ENCODE data around the gene ZC3H7A. TPM values are rescaled to one million over a fixed set of nuclear protein-coding genes. Genes with fewer than 3 reads are reported as not detected.
A peak's percentile ranks its signal among the peaks of the same experiment; 100 is the strongest.

Gene ZC3H7A
- total and polyA plus RNA-seq, 9 of the 15 experiments (the other 6 are each of a cell fraction or from before 2014, with no cell fraction given), result 19.8 to 49.1 (median 28.2) TPM

GRCh38 chr16:11742093-11742535, 54.9 kb downstream of the ZC3H7A start:
- peak overlapping the region; percentile 91 for H3K4me3 ChIP-seq
- DNase-seq (ENCODE audit: extremely low read depth in 1 of 4, low spot score in 3 of 4) (peak; percentile 53 to 72 (median 64)), FAIRE-seq (no peak), ATAC-seq (peak; percentile 62)
- H3K27me3 ChIP-seq (ENCODE audit: control insufficient read depth in 2 of 2, insufficient read depth in 2 of 2, low read length in 2 of 2), result no peaks in the 10 kb centered on the region
- peak overlapping the region; percentile 82 to 98 for H3K9ac ChIP-seq (ENCODE audit: insufficient read depth in 1 of 2, low read depth in 2 of 2, low read length in 2 of 2)
- in situ Hi-C loops (cut with MboI) (no loop called here), intact Hi-C loops (cut with micrococcal nuclease) (loop anchor here (2.0 kb wide), 1 partner anchor 55 kb away; the partner anchor contains the start of gene ZC3H7A)
- no peaks in the 10 kb centered on the region for H3K9me1 ChIP-seq (ENCODE audit: control insufficient read depth, insufficient read depth, low read length)
- H3K79me2 ChIP-seq (ENCODE audit: control insufficient read depth, insufficient read depth, low read length), result peaks cover 58% of the 10 kb centered on the region
- H3K9me3 ChIP-seq (replicated peaks; ENCODE audit: control insufficient read depth, insufficient read depth, low read depth, low read length), result no peaks in the 10 kb centered on the region
- H3K27ac ChIP-seq (ENCODE audit: extremely low read depth, low read depth, low read length), result peak overlapping the region; percentile 95
- no TSS peak for BruUV-seq (replicated peaks)
- H2AFZ ChIP-seq (ENCODE audit: low read depth, low read length), result peak overlapping the region; percentile 96
- peak overlapping the region; percentile 88 for H3K4me2 ChIP-seq (ENCODE audit: insufficient read depth, low read length)
- H3K4me1 ChIP-seq (replicated peaks in 1 of 2; ENCODE audit: control insufficient read depth in 2 of 2, insufficient read depth in 2 of 2, low read length in 2 of 2), result peaks cover 18 to 20% of the 10 kb centered on the region in 2 experiments; a peak in 4 of 5 replicates
- peaks cover 24% of the 10 kb centered on the region for H3K36me3 ChIP-seq (ENCODE audit: control insufficient read depth, insufficient read depth, low read length)
- ChIA-PET CTCF (ENCODE audit: low intra/inter-chr PET ratio) (no interaction called here), POLR2A (interaction anchor here (0.6 to 2.7 kb wide), 20 partner anchors 8 to 410 kb away, joined by 3 to 32 read pairs (median 4); partner anchors contain the start of genes LITAF, RSL1D1 and ZC3H7A)
- 1% methylated on average over 35 of the region's 37 CpGs for WGBS (ENCODE audit: insufficient coverage, low coverage, missing lambda C conversion rate)
- H4K20me1 ChIP-seq (replicated peaks; ENCODE audit: control insufficient read depth, insufficient read depth, low read length), result peaks cover 12% of the 10 kb centered on the region
- peak; percentile 14 for TF ChIP-seq CTCFL (IDR thresholded peaks at IDR 0.05; ENCODE audit: borderline replicate concordance, insufficient read depth, low read depth, low read length, poor library complexity, severe bottlenecking)
- 0 out of 2 replicates have a peak, but pooled peaks have one; percentile 18 for TF ChIP-seq ZNF12 (CRISPR knock-in tag; IDR thresholded peaks at IDR 0.05)
- peak; percentile 10 for TF ChIP-seq SAP30 (IDR thresholded peaks at IDR 0.05; ENCODE audit: borderline replicate concordance, insufficient read depth, low read depth, low read length, poor library complexity, severe bottlenecking)
- TF ChIP-seq RNF219 (CRISPR knock-in tag; IDR thresholded peaks at IDR 0.05), result no peak
- no peak for TF ChIP-seq RUNX1 (IDR thresholded peaks at IDR 0.05; ENCODE audit: low read depth)
- TF ChIP-seq YY1 (IDR thresholded peaks at IDR 0.05; ENCODE audit: borderline replicate concordance in 1 of 3, control insufficient read depth in 1 of 3, extremely low read depth in 1 of 3, insufficient read depth in 3 of 3, insufficient read length in 1 of 3, insufficient replicate concordance in 2 of 3, low read depth in 1 of 3, low read length in 2 of 3), result peak in 1 of 3 experiments; percentile 47
- peak; percentile 39; the same call in 1 of the 2 replicates for TF ChIP-seq NFRKB (IDR thresholded peaks at IDR 0.05; ENCODE audit: low read depth)
- TF ChIP-seq CREB3L1 (IDR thresholded peaks at IDR 0.05; ENCODE audit: borderline replicate concordance, low read depth), result no peak
- no peak for TF ChIP-seq HOMEZ (CRISPR knock-in tag; IDR thresholded peaks at IDR 0.05)
- TF ChIP-seq NR1H2 (CRISPR knock-in tag; IDR thresholded peaks at IDR 0.05), result 0 out of 2 replicates have a peak, but pooled peaks have one; percentile 79
